Measurements from ENCODE around the gene NKIRAS1.
A peak's percentile ranks its signal among the peaks of the same experiment; 100 is the strongest.

Gene NKIRAS1

DNA sequence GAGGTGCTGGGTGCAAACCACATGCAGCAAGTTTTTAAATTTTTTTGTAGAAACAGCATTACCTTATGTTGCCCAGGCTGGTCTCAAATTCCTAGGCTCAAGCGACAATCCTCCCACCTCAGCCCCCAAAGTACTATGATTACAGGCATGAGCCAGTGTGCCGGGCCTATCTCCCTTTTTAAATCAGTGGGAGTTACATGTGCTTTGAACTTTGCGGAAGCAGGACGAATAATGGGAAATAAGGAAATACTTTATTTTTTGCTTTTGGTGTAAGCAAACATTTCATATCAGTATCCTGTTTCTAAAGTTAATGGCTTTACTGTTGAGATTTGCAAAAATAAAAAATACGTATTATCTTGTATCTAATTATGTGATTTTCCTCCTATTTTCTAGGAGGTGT, 37.4 kb upstream of the NKIRAS1 start:
- Histone ChIP-seq H3K4me3 (IDR thresholded peaks at IDR 0.05; ENCODE audit: insufficient read depth, low read depth, low read length) (no peak overlapping the region), H3K36me3 (ENCODE audit: insufficient read depth) (no peaks in the 10 kb centered on the region), H2AFZ (ENCODE audit: low read depth) (no peak overlapping the region), H3K4me2 (no peak overlapping the region), H3K79me2 (ENCODE audit: insufficient read depth, low read depth) (peaks cover 46% of the 10 kb centered on the region), H3K9ac (no peak overlapping the region), H3K4me1 (ENCODE audit: low read depth, poor library complexity, severe bottlenecking) (peaks cover 26% of the 10 kb centered on the region), H4K20me1 (ENCODE audit: insufficient read depth) (no peaks in the 10 kb centered on the region), H3K27ac (no peak overlapping the region), H3K27me3 (ENCODE audit: insufficient read depth, low read depth) (no peaks in the 10 kb centered on the region)
- TF ChIP-seq, protein P1, sequence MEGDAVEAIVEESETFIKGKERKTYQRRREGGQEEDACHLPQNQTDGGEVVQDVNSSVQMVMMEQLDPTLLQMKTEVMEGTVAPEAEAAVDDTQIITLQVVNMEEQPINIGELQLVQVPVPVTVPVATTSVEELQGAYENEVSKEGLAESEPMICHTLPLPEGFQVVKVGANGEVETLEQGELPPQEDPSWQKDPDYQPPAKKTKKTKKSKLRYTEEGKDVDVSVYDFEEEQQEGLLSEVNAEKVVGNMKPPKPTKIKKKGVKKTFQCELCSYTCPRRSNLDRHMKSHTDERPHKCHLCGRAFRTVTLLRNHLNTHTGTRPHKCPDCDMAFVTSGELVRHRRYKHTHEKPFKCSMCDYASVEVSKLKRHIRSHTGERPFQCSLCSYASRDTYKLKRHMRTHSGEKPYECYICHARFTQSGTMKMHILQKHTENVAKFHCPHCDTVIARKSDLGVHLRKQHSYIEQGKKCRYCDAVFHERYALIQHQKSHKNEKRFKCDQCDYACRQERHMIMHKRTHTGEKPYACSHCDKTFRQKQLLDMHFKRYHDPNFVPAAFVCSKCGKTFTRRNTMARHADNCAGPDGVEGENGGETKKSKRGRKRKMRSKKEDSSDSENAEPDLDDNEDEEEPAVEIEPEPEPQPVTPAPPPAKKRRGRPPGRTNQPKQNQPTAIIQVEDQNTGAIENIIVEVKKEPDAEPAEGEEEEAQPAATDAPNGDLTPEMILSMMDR (conservative IDR thresholded peaks at IDR 0.05; ENCODE audit: low read depth, low read length), result no peak

DNA sequence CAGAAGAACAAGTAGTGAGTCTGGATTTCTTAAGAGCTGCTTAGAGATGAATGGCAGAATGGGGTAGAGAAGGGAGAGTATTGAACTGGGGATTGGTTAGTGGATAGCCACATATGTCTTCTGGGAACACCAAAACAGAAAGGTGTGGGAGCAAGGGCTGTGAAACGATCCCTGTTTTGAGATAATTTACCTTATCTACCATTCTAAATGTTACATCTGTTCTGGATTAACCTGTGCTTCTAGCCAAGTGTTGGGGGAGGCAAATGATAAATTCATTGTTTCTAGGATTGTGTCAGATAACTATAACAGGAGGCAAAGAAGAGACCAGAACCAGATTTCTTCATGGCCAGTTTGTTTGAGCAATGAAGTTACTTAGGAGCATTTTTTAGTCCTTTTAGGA, 36.7 kb upstream of the NKIRAS1 start:
- no peak overlapping the region for H2AFZ ChIP-seq (ENCODE audit: low read depth)
- H3K4me2 ChIP-seq, result no peak overlapping the region
- H3K79me2 ChIP-seq (ENCODE audit: insufficient read depth, low read depth), result peaks cover 52% of the 10 kb centered on the region
- no peaks in the 10 kb centered on the region for H3K36me3 ChIP-seq (ENCODE audit: insufficient read depth)
- H3K4me3 ChIP-seq (IDR thresholded peaks at IDR 0.05; ENCODE audit: insufficient read depth, low read depth, low read length), result no peak overlapping the region
- H3K9ac ChIP-seq, result no peak overlapping the region
- H4K20me1 ChIP-seq (ENCODE audit: insufficient read depth), result no peaks in the 10 kb centered on the region
- H3K27ac ChIP-seq, result no peak overlapping the region
- TF ChIP-seq, protein P1 (conservative IDR thresholded peaks at IDR 0.05; ENCODE audit: low read depth, low read length), result no peak
- no peaks in the 10 kb centered on the region for H3K27me3 ChIP-seq (ENCODE audit: insufficient read depth, low read depth)
- peaks cover 32% of the 10 kb centered on the region for H3K4me1 ChIP-seq (ENCODE audit: low read depth, poor library complexity, severe bottlenecking)

DNA sequence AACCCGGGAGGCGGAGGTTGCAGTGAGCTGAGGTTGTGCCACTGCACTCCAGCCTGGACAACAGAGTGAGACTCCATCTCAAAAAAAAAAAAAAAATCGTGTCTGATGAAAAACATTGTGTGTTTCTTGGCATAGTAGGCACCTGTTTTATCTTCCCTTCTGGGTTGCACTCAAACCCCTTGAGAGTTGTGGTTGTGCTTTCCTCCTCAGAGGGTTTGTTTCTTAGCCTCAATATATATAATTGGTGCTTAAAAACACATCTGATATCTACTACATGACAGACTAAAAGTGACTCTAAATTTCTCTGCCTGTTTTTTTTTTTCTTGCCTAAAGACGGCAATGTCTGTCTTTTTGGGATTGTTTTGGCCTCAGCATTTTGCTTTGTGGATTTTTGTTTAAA, 35.9 kb upstream of the NKIRAS1 start:
- TF ChIP-seq, protein P1 (conservative IDR thresholded peaks at IDR 0.05; ENCODE audit: low read depth, low read length), result no peak
- no peak overlapping the region for H2AFZ ChIP-seq (ENCODE audit: low read depth)
- H3K27me3 ChIP-seq (ENCODE audit: insufficient read depth, low read depth), result no peaks in the 10 kb centered on the region
- no peak overlapping the region for H3K4me2 ChIP-seq
- no peak overlapping the region for H3K27ac ChIP-seq
- H4K20me1 ChIP-seq (ENCODE audit: insufficient read depth), result no peaks in the 10 kb centered on the region
- no peak overlapping the region for H3K4me3 ChIP-seq (IDR thresholded peaks at IDR 0.05; ENCODE audit: insufficient read depth, low read depth, low read length)
- peaks cover 32% of the 10 kb centered on the region for H3K4me1 ChIP-seq (ENCODE audit: low read depth, poor library complexity, severe bottlenecking)
- H3K79me2 ChIP-seq (ENCODE audit: insufficient read depth, low read depth), result peaks cover 60% of the 10 kb centered on the region
- no peaks in the 10 kb centered on the region for H3K36me3 ChIP-seq (ENCODE audit: insufficient read depth)
- no peak overlapping the region for H3K9ac ChIP-seq

DNA sequence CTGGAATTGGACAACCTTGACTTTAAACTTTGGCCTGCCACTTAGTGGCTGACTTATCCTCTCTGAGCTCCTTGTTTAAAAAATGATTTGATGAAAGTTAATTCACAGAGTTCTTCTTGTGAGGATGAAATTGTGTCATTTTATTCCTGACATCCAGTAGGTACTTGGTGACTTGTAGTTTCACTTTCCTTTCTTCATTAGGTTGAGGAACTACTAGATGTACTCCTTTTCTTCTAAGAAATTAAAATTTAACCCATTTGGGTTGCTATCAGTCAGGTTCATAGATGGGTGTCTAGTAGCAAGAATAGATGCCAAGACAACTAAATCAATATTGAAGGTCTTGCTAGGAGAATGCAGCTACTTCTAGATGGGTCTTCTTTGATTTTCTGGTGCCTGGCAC, 33.5 kb upstream of the NKIRAS1 start:
- Histone ChIP-seq H3K4me2 (peak overlapping the region; percentile 78), H3K4me1 (ENCODE audit: low read depth, poor library complexity, severe bottlenecking) (peaks cover 42% of the 10 kb centered on the region), H3K27ac (peak overlapping the region; percentile 75), H2AFZ (ENCODE audit: low read depth) (no peak overlapping the region), H3K9ac (peak overlapping the region; percentile 42; the same call in 1 of the 2 replicates), H3K36me3 (ENCODE audit: insufficient read depth) (no peaks in the 10 kb centered on the region), H3K79me2 (ENCODE audit: insufficient read depth, low read depth) (peaks cover 69% of the 10 kb centered on the region), H3K4me3 (IDR thresholded peaks at IDR 0.05; ENCODE audit: insufficient read depth, low read depth, low read length) (peak overlapping the region; percentile 12), H3K27me3 (ENCODE audit: insufficient read depth, low read depth) (no peaks in the 10 kb centered on the region), H4K20me1 (ENCODE audit: insufficient read depth) (no peaks in the 10 kb centered on the region)
- TF ChIP-seq, protein P1 (conservative IDR thresholded peaks at IDR 0.05; ENCODE audit: low read depth, low read length), result no peak
